Daoy (cell line): Measurements from ENCODE around the gene ZNF613. TPM values are rescaled to one million over a fixed set of nuclear protein-coding genes. Genes with fewer than 3 reads are reported as not detected.
"Not testable (repeated sequence)": the region's sequence is repeated elsewhere in the genome, so short reads cannot be mapped to it uniquely, and the experiment has no call there.

Source experiments
- DNase-seq: peaks from one replicate; pipeline ENCODE4 v3.0.0-alpha.2; 2015; ENCODE audit warnings: low read depth
- total RNA-seq: library from RNA; depleted of rRNA; stranded (reverse); fragments of >200 nt; shearing (Covaris generic); gene quantifications from 2 replicates; pipeline ENCODE4 v1.2.3, GENCODE V29; 2014

The ZNF613 gene
- total RNA-seq, 1 experiment from 2014 or later = 2.7 TPM

GRCh38 chr19:51944798-51945552 is 17.7 kb downstream of the ZNF613 start:
- DNase-seq = no peak

- DNase-seq = no peak
Measured at GRCh38 chr19:51946602-51947001, 19.3 kb downstream of the ZNF613 start.

GRCh38 chr19:51948975-51949374 is 21.7 kb downstream of the ZNF613 start:
- peak; percentile 7 for DNase-seq

GRCh38 chr19:51957846-51958245 is 30.6 kb downstream of the ZNF613 start:
- DNase-seq = not testable (repeated sequence)

- no peak for DNase-seq
Measured at GRCh38 chr19:51959791-51960190, 32.5 kb downstream of the ZNF613 start.

GRCh38 chr19:51960621-51961233 is 33.5 kb downstream of the ZNF613 start:
- not testable (repeated sequence) for DNase-seq

- no peak for DNase-seq
Measured at GRCh38 chr19:51965583-51965982, 38.3 kb downstream of the ZNF613 start.

GRCh38 chr19:51970718-51971117 is 43.4 kb downstream of the ZNF613 start:
- DNase-seq = no peak

- DNase-seq = peak; percentile 8
Measured at GRCh38 chr19:51971624-51972023, 44.4 kb downstream of the ZNF613 start.

- not testable (repeated sequence) for DNase-seq
Measured at GRCh38 chr19:51975787-51976186, 48.5 kb downstream of the ZNF613 start.

GRCh38 chr19:51976852-51977251 is 49.6 kb downstream of the ZNF613 start:
- no peak for DNase-seq

- no peak for DNase-seq
Measured at GRCh38 chr19:51977346-51977745, 50.1 kb downstream of the ZNF613 start.

GRCh38 chr19:51978882-51979281 is 51.6 kb downstream of the ZNF613 start:
- no peak for DNase-seq

- DNase-seq = no peak
Measured at GRCh38 chr19:51980116-51980736, 53.0 kb downstream of the ZNF613 start.

- DNase-seq = not testable (repeated sequence)
Measured at GRCh38 chr19:51980926-51981325, 53.7 kb downstream of the ZNF613 start.

GRCh38 chr19:51983361-51983760 is 56.1 kb downstream of the ZNF613 start:
- DNase-seq = no peak

- DNase-seq = peak; percentile 94
Measured at GRCh38 chr19:51986309-51987291, 59.3 kb downstream of the ZNF613 start, which contains the start of gene ZNF350. Gene ZNF350, minus strand, starts transcription at chr19:51986840. Its CDS starts 12,480 bp downstream, at chr19:51974360.

- no peak for DNase-seq
Measured at GRCh38 chr19:51993422-51993821, 66.2 kb downstream of the ZNF613 start.

- no peak for DNase-seq
Measured at GRCh38 chr19:51994048-51994644, 66.9 kb downstream of the ZNF613 start.
